Tibial nerve (tissue), 4 donors: ENCODE data around the gene CORO2B.

Source experiments
- EP300 ChIP-seq, 2 donors: sonication (generic); formaldehyde crosslinking; IDR thresholded peaks; one replicate each; pipeline ENCODE4 v1.6.1; 2017; ENCODE audit warnings: antibody characterized with exemption in 2 of 2, mild to moderate bottlenecking in 1 of 2
- POLR2A ChIP-seq, 2 donors: fragments of 450-650 bp; IDR thresholded peaks; one replicate each; pipeline ENCODE4 v1.6.1; 2017; ENCODE audit warnings: antibody characterized with exemption in 2 of 2, mild to moderate bottlenecking in 2 of 2, moderate library complexity in 2 of 2
- TF ChIP-seq, protein P1 (sequence below), 5 experiments: fragments of 200-600 bp in 3 of 5; fragments of 450-650 bp in 2 of 5; sonication (generic) in 3 of 5; IDR thresholded peaks; one replicate each; pipeline ENCODE4 v1.5.1; 2016 to 2019; ENCODE audit warnings: antibody characterized with exemption in 5 of 5, mild to moderate bottlenecking in 3 of 5, moderate library complexity in 2 of 5

DNA sequence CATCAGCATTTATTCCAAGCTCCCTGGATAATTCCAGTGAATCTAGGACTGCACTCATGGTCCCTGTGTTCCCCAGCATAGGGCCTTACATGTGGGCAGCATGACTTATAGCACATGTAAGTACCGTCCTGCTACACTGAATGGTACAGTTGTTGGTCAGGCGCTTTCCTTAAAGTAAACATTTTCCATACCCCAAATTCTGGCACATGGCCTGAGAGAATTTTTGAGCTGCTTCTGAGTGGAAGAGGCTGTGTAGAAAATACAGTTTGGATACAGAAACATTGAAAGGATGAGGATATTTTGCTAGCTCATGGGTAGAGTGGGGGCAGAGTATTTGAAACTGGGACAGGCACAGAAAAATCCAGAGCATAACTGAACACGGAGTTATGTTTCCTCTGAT, 27.6 kb downstream of the CORO2B start:
- TF ChIP-seq POLR2A (IDR thresholded peaks at IDR 0.05) = no peak
- no peak for TF ChIP-seq EP300 (IDR thresholded peaks at IDR 0.05)
- TF ChIP-seq, protein P1, sequence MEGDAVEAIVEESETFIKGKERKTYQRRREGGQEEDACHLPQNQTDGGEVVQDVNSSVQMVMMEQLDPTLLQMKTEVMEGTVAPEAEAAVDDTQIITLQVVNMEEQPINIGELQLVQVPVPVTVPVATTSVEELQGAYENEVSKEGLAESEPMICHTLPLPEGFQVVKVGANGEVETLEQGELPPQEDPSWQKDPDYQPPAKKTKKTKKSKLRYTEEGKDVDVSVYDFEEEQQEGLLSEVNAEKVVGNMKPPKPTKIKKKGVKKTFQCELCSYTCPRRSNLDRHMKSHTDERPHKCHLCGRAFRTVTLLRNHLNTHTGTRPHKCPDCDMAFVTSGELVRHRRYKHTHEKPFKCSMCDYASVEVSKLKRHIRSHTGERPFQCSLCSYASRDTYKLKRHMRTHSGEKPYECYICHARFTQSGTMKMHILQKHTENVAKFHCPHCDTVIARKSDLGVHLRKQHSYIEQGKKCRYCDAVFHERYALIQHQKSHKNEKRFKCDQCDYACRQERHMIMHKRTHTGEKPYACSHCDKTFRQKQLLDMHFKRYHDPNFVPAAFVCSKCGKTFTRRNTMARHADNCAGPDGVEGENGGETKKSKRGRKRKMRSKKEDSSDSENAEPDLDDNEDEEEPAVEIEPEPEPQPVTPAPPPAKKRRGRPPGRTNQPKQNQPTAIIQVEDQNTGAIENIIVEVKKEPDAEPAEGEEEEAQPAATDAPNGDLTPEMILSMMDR (IDR thresholded peaks at IDR 0.05) = no peak
